Activated T-helper 17 cell treated with anti-CD3 and anti-CD28 coated beads, Interleukin-2, amount 50 U/mL, for 72 hours (primary cell): ENCODE measurements around the gene IFNAR1. TPM values are rescaled to one million over a fixed set of nuclear protein-coding genes. Genes with fewer than 3 reads are reported as not detected.

Source experiments
- ATAC-seq: fragments of 150-1000 bp; cut with Tn5 transposase; replicated peaks from 2 replicates; pipeline ENCODE4 v1.10.0; 2021; ENCODE audit warnings: mild to moderate bottlenecking, moderate library complexity
- H3K27ac Mint-ChIP-seq: one replicate; pipeline ENCODE4 v1.8.0; 2022; ENCODE audit warnings: mixed read lengths
- H3K27me3 Mint-ChIP-seq: one replicate; pipeline ENCODE4 v1.8.0; 2022; ENCODE audit warnings: mixed read lengths
- H3K36me3 Mint-ChIP-seq: one replicate; pipeline ENCODE4 v1.8.0; 2022; ENCODE audit warnings: low read depth, mild to moderate bottlenecking, mixed read lengths
- H3K4me1 Mint-ChIP-seq: one replicate; pipeline ENCODE4 v1.8.0; 2022; ENCODE audit warnings: mixed read lengths
- H3K4me3 Mint-ChIP-seq: one replicate; pipeline ENCODE4 v1.8.0; 2022; ENCODE audit warnings: mild to moderate bottlenecking, mixed read lengths
- H3K9me3 Mint-ChIP-seq: one replicate; pipeline ENCODE4 v1.8.0; 2022; ENCODE audit warnings: mixed read lengths
- total RNA-seq, 2 donors: library from RNA; stranded (reverse); gene quantifications; one replicate each; pipeline ENCODE4 v1.2.3, GENCODE V29; 2022

Gene IFNAR1
- total RNA-seq, 2 donors from 2014 or later = 38.5 to 38.8 TPM

- Mint-ChIP-seq H3K9me3 (no peaks in the 10 kb centered on the region), H3K27ac (peak overlapping the region; percentile 50), H3K27me3 (no peaks in the 10 kb centered on the region), H3K4me3 (peak overlapping the region; percentile 67), H3K36me3 (no peaks in the 10 kb centered on the region), H3K4me1 (peaks cover 35% of the 10 kb centered on the region)
- ATAC-seq = peak; percentile 34
Observed at GRCh38 chr21:33384841-33385331, 60.1 kb downstream of the IFNAR1 start.

- no peak overlapping the region for H3K4me3 Mint-ChIP-seq
- no peak overlapping the region for H3K27ac Mint-ChIP-seq
- no peaks in the 10 kb centered on the region for H3K9me3 Mint-ChIP-seq
- H3K36me3 Mint-ChIP-seq = no peaks in the 10 kb centered on the region
- peaks cover 6% of the 10 kb centered on the region for H3K27me3 Mint-ChIP-seq
- peaks cover 28% of the 10 kb centered on the region for H3K4me1 Mint-ChIP-seq
- ATAC-seq = no peak
Observed at GRCh38 chr21:33386222-33386784, 61.5 kb downstream of the IFNAR1 start.

DNA sequence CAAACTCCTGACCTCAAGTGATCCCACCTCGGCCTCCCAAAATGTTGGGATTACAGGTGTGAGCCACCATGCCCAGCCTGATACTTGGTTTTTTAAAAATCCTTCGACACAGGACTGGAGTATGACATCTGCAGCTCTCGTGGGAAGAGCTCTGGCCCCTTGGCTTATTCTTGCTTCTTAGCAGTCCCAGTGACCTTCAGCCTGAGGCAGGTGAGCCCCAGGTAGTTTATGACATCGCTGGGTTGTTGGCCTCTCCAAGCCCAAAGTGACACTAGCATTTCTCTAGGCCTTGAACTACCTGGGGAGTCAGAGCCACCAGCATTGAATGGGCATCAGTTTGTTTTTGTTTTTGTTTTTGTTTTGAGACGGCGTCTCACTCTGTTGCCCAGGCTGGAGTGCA lies 62.5 kb downstream of the IFNAR1 start:
- Mint-ChIP-seq H3K27ac (no peak overlapping the region), H3K4me3 (no peak overlapping the region), H3K27me3 (peaks cover 7% of the 10 kb centered on the region), H3K36me3 (no peaks in the 10 kb centered on the region), H3K9me3 (no peaks in the 10 kb centered on the region), H3K4me1 (peaks cover 20% of the 10 kb centered on the region)
- no peak for ATAC-seq

GRCh38 chr21:33388188-33388587 lies 63.4 kb downstream of the IFNAR1 start:
- Mint-ChIP-seq H3K9me3 (no peaks in the 10 kb centered on the region), H3K36me3 (no peaks in the 10 kb centered on the region), H3K4me1 (peaks cover 15% of the 10 kb centered on the region), H3K27ac (no peak overlapping the region), H3K27me3 (peaks cover 9% of the 10 kb centered on the region), H3K4me3 (no peak overlapping the region)
- ATAC-seq = no peak

DNA sequence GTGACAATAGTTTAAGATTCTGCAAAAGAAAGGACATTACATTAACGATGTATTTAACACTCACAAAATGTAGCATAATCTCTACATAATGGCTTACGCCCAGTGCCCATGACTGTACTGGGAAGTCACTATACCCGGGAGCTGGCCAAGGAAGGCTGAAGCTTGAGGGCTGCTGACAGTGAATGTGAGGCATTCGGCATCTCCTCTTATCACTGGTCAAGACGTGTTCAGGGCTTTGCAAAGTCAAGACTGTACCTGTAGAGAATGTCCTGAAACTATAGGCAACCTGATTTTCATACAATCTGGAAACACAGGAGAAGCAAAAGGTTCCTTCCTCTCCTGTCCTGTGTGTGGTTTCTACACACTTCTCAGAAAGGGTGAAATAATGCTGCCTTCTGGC lies 65.7 kb downstream of the IFNAR1 start:
- ATAC-seq = no peak
- peaks cover 10% of the 10 kb centered on the region for H3K27me3 Mint-ChIP-seq
- H3K4me3 Mint-ChIP-seq = no peak overlapping the region
- H3K27ac Mint-ChIP-seq = no peak overlapping the region
- H3K9me3 Mint-ChIP-seq = no peaks in the 10 kb centered on the region
- H3K36me3 Mint-ChIP-seq = no peaks in the 10 kb centered on the region
- H3K4me1 Mint-ChIP-seq = peaks cover 2% of the 10 kb centered on the region

- H3K27me3 Mint-ChIP-seq = peaks cover 13% of the 10 kb centered on the region
- H3K4me3 Mint-ChIP-seq = no peak overlapping the region
- no peaks in the 10 kb centered on the region for H3K4me1 Mint-ChIP-seq
- no peak overlapping the region for H3K27ac Mint-ChIP-seq
- no peaks in the 10 kb centered on the region for H3K9me3 Mint-ChIP-seq
- H3K36me3 Mint-ChIP-seq = no peaks in the 10 kb centered on the region
- ATAC-seq = no peak
Observed at GRCh38 chr21:33391656-33392055, 66.9 kb downstream of the IFNAR1 start.

DNA sequence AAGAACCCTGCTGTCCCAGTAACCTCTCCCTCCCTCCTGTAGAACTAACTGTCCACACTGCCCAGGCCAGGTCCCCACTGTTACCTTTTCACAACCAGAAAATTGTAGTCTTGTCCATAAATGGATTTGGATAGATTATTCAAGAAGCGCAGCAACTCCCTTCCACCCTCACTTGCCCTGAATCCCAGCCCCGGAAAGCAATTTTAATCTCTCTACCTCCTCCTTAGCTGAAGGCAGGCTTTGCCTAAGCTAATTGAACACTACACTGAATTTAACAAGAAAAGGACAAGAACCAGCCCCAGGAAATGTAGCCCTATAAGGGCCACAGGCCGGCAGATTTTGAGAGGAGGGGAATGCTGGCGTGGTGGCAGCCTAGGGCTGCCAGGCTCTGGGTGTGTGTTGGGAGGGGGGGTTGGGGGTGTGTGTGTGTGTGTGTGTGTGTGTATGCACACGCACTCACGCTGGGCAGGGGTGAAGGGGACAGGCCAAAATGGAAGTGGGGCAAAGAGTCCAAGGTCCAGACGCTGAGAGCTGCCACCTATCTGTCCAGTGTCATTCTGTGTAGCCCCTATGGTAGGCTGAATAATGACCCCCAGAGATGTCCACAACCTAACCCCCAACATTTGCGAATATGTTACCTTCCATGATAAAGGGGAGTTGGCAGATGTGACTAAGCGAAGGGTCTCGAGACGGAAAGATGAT lies 67.7 kb downstream of the IFNAR1 start:
- Mint-ChIP-seq H3K36me3 (no peaks in the 10 kb centered on the region), H3K27me3 (peaks cover 13% of the 10 kb centered on the region), H3K9me3 (no peaks in the 10 kb centered on the region), H3K4me1 (no peaks in the 10 kb centered on the region), H3K4me3 (no peak overlapping the region), H3K27ac (no peak overlapping the region)
- no peak for ATAC-seq

GRCh38 chr21:33393348-33393747 lies 68.6 kb downstream of the IFNAR1 start:
- Mint-ChIP-seq H3K36me3 (no peaks in the 10 kb centered on the region), H3K4me3 (no peak overlapping the region), H3K27ac (no peak overlapping the region), H3K27me3 (peaks cover 13% of the 10 kb centered on the region), H3K4me1 (no peaks in the 10 kb centered on the region), H3K9me3 (no peaks in the 10 kb centered on the region)
- no peak for ATAC-seq

DNA sequence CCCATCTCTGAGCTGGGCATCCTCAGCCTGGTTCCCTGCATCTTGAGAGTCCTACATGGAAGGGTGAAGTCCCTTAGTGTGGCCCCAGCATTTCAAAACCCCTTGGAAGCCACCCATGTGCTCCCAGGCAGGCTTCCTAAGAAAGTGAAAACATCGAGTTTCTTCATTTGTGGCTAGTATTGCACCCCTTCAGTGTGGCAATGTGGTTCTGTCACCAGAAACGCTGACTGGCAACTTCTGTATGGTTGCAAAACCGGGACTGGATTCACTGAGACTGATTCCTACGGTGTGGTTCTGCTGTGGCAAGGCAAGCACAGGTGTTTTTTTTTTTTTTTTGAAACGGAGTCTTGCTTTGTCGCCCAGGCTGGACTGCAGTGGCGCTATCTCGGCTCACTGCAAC lies 69.5 kb downstream of the IFNAR1 start:
- H3K4me3 Mint-ChIP-seq = no peak overlapping the region
- H3K9me3 Mint-ChIP-seq = no peaks in the 10 kb centered on the region
- ATAC-seq = peak; percentile 29
- no peaks in the 10 kb centered on the region for H3K36me3 Mint-ChIP-seq
- H3K4me1 Mint-ChIP-seq = no peaks in the 10 kb centered on the region
- H3K27me3 Mint-ChIP-seq = peaks cover 13% of the 10 kb centered on the region
- H3K27ac Mint-ChIP-seq = no peak overlapping the region

DNA sequence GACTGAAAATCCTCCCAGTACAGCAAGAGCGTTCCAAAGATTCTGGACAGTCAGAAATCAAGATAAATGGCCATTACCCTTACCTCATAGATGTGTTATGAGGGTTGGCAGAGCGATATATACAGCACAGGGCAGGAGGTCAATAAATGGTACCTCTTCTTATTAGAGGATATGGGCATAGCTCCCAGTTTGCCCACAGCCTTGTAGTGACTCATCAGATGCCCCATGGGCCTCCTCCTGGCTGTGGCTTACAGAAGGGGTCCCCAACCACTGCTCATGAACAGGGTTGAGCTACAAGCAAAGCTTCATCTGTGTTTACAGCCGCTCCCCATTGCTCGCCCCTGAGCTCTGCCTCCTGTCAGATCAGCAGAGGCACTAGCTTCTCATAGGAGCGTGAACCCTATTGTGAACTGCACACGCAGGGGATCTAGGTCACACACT lies 71.1 kb downstream of the IFNAR1 start:
- H3K27ac Mint-ChIP-seq = no peak overlapping the region
- no peaks in the 10 kb centered on the region for H3K36me3 Mint-ChIP-seq
- H3K4me1 Mint-ChIP-seq = peaks cover 1% of the 10 kb centered on the region
- no peak overlapping the region for H3K4me3 Mint-ChIP-seq
- ATAC-seq = no peak
- no peaks in the 10 kb centered on the region for H3K9me3 Mint-ChIP-seq
- peaks cover 7% of the 10 kb centered on the region for H3K27me3 Mint-ChIP-seq

DNA sequence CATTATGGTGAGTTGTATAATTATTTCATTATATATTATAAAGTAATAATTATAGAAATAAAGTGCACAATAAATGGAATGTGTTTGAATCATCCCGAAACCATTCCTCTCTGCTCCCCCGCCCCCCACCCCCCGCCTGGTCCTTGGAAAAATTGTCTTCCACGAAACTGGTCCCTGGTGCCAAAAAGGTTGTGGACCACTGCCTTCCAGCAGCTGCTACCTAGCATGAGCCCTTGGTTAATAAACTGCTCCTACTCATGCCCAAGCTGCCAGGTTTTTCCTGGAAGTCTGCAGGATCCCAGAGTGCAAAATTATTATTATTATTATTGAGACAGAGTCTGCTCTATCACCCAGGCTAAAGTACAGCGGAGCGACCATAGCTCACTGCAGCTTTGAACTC lies 71.7 kb downstream of the IFNAR1 start:
- Mint-ChIP-seq H3K27ac (no peak overlapping the region), H3K27me3 (peaks cover 7% of the 10 kb centered on the region), H3K4me1 (peaks cover 3% of the 10 kb centered on the region), H3K4me3 (no peak overlapping the region), H3K36me3 (no peaks in the 10 kb centered on the region), H3K9me3 (no peaks in the 10 kb centered on the region)
- ATAC-seq = no peak

- H3K4me1 Mint-ChIP-seq = peaks cover 3% of the 10 kb centered on the region
- H3K4me3 Mint-ChIP-seq = no peak overlapping the region
- H3K9me3 Mint-ChIP-seq = no peaks in the 10 kb centered on the region
- H3K27ac Mint-ChIP-seq = no peak overlapping the region
- no peak for ATAC-seq
- H3K27me3 Mint-ChIP-seq = peaks cover 7% of the 10 kb centered on the region
- H3K36me3 Mint-ChIP-seq = no peaks in the 10 kb centered on the region
Observed at GRCh38 chr21:33396951-33397350, 72.2 kb downstream of the IFNAR1 start.

GRCh38 chr21:33397717-33398116 lies 72.9 kb downstream of the IFNAR1 start:
- Mint-ChIP-seq H3K27ac (no peak overlapping the region), H3K36me3 (no peaks in the 10 kb centered on the region), H3K27me3 (peaks cover 4% of the 10 kb centered on the region), H3K9me3 (no peaks in the 10 kb centered on the region), H3K4me1 (peaks cover 3% of the 10 kb centered on the region), H3K4me3 (no peak overlapping the region)
- no peak for ATAC-seq

- Mint-ChIP-seq H3K9me3 (no peaks in the 10 kb centered on the region), H3K4me1 (peaks cover 3% of the 10 kb centered on the region), H3K27me3 (peaks cover 4% of the 10 kb centered on the region), H3K4me3 (no peak overlapping the region), H3K27ac (no peak overlapping the region), H3K36me3 (no peaks in the 10 kb centered on the region)
- ATAC-seq = no peak
Observed at GRCh38 chr21:33398361-33398760, 73.6 kb downstream of the IFNAR1 start.

DNA sequence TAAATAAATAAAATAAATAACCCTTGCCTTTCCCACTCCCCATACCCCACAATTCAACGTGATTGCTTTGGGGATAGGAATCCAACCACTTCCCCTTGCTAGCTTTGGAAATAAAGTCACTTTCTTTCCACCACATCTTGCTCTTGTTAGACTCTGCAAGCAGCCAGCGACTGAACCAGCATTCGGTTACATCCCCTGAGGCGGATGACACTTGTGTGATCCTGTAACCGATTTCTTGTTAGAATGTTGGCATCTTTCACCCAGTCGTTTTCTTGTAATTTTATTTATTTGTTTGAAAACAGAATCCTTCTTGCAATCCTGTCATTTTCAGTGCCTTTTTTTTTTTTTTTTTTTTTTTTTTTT lies 76.8 kb downstream of the IFNAR1 start:
- Mint-ChIP-seq H3K36me3 (peaks cover 6% of the 10 kb centered on the region), H3K27ac (no peak overlapping the region), H3K4me3 (no peak overlapping the region), H3K4me1 (peaks cover 15% of the 10 kb centered on the region), H3K27me3 (no peaks in the 10 kb centered on the region), H3K9me3 (no peaks in the 10 kb centered on the region)
- no peak for ATAC-seq
